ENCODE data around the gene ZNF407. TPM values are rescaled to one million over a fixed set of nuclear protein-coding genes. Genes with fewer than 3 reads are reported as not detected.

Gene ZNF407
- total RNA-seq, 1 donor from 2014 or later, result 9.0 TPM

DNA sequence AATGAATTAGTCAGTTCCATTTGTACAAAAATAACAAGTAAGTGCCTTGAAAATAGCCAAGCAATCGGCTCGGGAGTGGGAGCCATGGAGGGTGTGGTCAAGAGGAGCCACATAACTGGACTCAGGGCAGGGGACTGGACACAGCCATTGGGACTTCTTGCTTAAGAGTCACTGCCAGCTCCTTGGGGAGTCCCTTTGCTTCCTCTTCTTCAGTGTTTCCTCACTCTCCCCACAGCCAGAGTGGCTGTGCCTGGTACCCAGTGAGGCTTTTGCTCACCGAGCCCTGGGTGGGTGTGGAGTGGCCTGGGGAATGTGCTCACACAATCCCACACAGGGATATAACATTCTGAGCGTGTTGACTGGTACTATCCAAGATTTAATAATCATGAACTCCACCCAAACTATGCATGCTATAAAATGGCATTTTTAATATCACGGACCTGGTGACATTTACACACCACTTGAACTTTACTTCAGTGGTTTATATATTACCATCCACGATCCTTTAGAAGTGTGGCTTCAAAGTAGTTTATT, 516.6 kb downstream of the ZNF407 start:
- no peaks in the 10 kb centered on the region for H3K9me3 ChIP-seq (ENCODE audit: low read depth)
- H3K27ac Mint-ChIP-seq, result no peak overlapping the region
- H3K27ac ChIP-seq, result no peak overlapping the region
- no peak overlapping the region for H3K4me3 Mint-ChIP-seq
- H3K9ac ChIP-seq, result no peak overlapping the region
- no peaks in the 10 kb centered on the region for H3K27me3 Mint-ChIP-seq (ENCODE audit: insufficient read depth, low read depth)
- no peaks in the 10 kb centered on the region for H3K9me3 Mint-ChIP-seq
- H3K4me1 Mint-ChIP-seq, result peaks cover 2% of the 10 kb centered on the region
- H4K20me1 ChIP-seq (ENCODE audit: low read depth), result no peaks in the 10 kb centered on the region
- no peak overlapping the region for H3K4me3 ChIP-seq
- no peak overlapping the region for H3K4me2 ChIP-seq
- no peaks in the 10 kb centered on the region for H3F3A ChIP-seq (ENCODE audit: low read depth)
- H3K36me3 ChIP-seq, result no peaks in the 10 kb centered on the region
- no peak for DNase-seq (ENCODE audit: low spot score)
- H2AFZ ChIP-seq (replicated peaks), result no peak overlapping the region
- no peaks in the 10 kb centered on the region for H3K79me2 ChIP-seq (ENCODE audit: low read depth)
- H3K36me3 Mint-ChIP-seq, result no peaks in the 10 kb centered on the region
- no peaks in the 10 kb centered on the region for H3K27me3 ChIP-seq
- no peak for TF ChIP-seq EZH2phosphoT487 (IDR thresholded peaks at IDR 0.05)
- TF ChIP-seq, protein P1, sequence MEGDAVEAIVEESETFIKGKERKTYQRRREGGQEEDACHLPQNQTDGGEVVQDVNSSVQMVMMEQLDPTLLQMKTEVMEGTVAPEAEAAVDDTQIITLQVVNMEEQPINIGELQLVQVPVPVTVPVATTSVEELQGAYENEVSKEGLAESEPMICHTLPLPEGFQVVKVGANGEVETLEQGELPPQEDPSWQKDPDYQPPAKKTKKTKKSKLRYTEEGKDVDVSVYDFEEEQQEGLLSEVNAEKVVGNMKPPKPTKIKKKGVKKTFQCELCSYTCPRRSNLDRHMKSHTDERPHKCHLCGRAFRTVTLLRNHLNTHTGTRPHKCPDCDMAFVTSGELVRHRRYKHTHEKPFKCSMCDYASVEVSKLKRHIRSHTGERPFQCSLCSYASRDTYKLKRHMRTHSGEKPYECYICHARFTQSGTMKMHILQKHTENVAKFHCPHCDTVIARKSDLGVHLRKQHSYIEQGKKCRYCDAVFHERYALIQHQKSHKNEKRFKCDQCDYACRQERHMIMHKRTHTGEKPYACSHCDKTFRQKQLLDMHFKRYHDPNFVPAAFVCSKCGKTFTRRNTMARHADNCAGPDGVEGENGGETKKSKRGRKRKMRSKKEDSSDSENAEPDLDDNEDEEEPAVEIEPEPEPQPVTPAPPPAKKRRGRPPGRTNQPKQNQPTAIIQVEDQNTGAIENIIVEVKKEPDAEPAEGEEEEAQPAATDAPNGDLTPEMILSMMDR (IDR thresholded peaks at IDR 0.05), result no peak
- no peak for TF ChIP-seq EZH2 (IDR thresholded peaks at IDR 0.05)
- no peaks in the 10 kb centered on the region for H3K4me1 ChIP-seq

Other genes starting within 250 kb of the ZNF407 start
- 12.9 and 13.7 TPM in 2 replicates for gene DIPK1C, start 140.6 kb upstream of the ZNF407 start, total RNA-seq (ENCODE audit: low replicate concordance)
- 56.1 and 69.7 TPM in 2 replicates for gene CNDP2, start 101.5 kb upstream of the ZNF407 start, total RNA-seq (ENCODE audit: low replicate concordance)
- not detected in 2 replicates for gene CNDP1, start 63.4 kb upstream of the ZNF407 start, total RNA-seq (ENCODE audit: low replicate concordance)

Measured in neural progenitor cell (in vitro differentiated cells).